H1 (cell line): ENCODE measurements around the gene EFCAB6. TPM values are rescaled to one million over a fixed set of nuclear protein-coding genes. Genes with fewer than 3 reads are reported as not detected.
A peak's percentile ranks its signal among the peaks of the same experiment; 100 is the strongest.

Experiments used
- CTCF ChIA-PET: fragments of 300-600 bp; sonication (Branson Sonifier 250); formaldehyde crosslinking; loops from one replicate; lab custom pipeline; 2021; ENCODE audit not compliant: partially characterized antibody; lab: Charles Lee
- POLR2A ChIA-PET: fragments of 300-600 bp; sonication (Branson Sonifier 250); formaldehyde crosslinking; loops from one replicate; lab custom pipeline; 2021; ENCODE audit warnings: inconsistent platforms; ENCODE audit not compliant: partially characterized antibody; lab: Charles Lee
- DNase-seq, 2 experiments: peaks; one replicate each; pipeline versions ENCODE4 v3.0.0 to v3.0.0-alpha.2; 2010 to 2022; ENCODE audit warnings: low spot score in 2 of 2, low read depth in 1 of 2, mixed read lengths in 1 of 2
- FAIRE-seq: peaks from 2 replicates; lab custom pipeline; 2011; peaks lifted over from hg19 to GRCh38; lab: Jason Lieb, UNC
- H2AFZ ChIP-seq: 2 replicates; pipeline ENCODE4 v1.8.1; 2012; ENCODE audit warnings: low read length, inconsistent platforms
- H2AK5ac ChIP-seq: 2 replicates; pipeline ENCODE4 v1.6.1; 2013; ENCODE audit warnings: low read depth, low read length
- H2BK120ac ChIP-seq: replicated peaks from 2 replicates; pipeline ENCODE3; 2013; ENCODE audit warnings: low read depth, low read length, inconsistent platforms
- H2BK12ac ChIP-seq: 2 replicates; pipeline ENCODE4 v1.6.1; 2013; ENCODE audit warnings: low read depth, low read length
- H2BK15ac ChIP-seq: 2 replicates; pipeline ENCODE4 v1.6.1; 2013; ENCODE audit warnings: low read length
- H2BK20ac ChIP-seq: 2 replicates; pipeline ENCODE4 v1.6.1; 2013; ENCODE audit warnings: low read length
- H2BK5ac ChIP-seq: 2 replicates; pipeline ENCODE4 v1.6.1; 2013; ENCODE audit warnings: low read depth, low read length
- H3K14ac ChIP-seq: 2 replicates; pipeline ENCODE4 v1.6.1; 2013; ENCODE audit warnings: inconsistent platforms; ENCODE audit not compliant: insufficient read length
- H3K18ac ChIP-seq: 2 replicates; pipeline ENCODE4 v1.6.1; 2013; ENCODE audit warnings: low read length; ENCODE audit errors: extremely low read depth
- H3K23ac ChIP-seq: 2 replicates; pipeline ENCODE4 v1.6.1; 2013; ENCODE audit warnings: inconsistent platforms; ENCODE audit not compliant: insufficient read length
- H3K23me2 ChIP-seq: 2 replicates; pipeline ENCODE4 v1.6.1; 2013; ENCODE audit warnings: low read depth, low read length
- H3K27ac ChIP-seq: 2 replicates; pipeline ENCODE4 v1.6.1; 2011; ENCODE audit warnings: low read depth, low read length, inconsistent platforms
- H3K27me3 ChIP-seq, 4 experiments: replicated peaks in 1 of 4; 1 replicate in 1 of 4; 2 replicates in 3 of 4; pipeline versions ENCODE4 v1.6.1 to v1.8.1; 2011 to 2013; ENCODE audit warnings: low read length in 3 of 4, mild to moderate bottlenecking in 3 of 4, inconsistent platforms in 2 of 4, mixed read lengths in 2 of 4, moderate library complexity in 1 of 4; ENCODE audit not compliant: control insufficient read depth in 3 of 4, insufficient read depth in 3 of 4; ENCODE audit errors: extremely low read depth in 1 of 4
- H3K36me3 ChIP-seq, 4 experiments: 2 replicates each; pipeline versions ENCODE4 v1.6.1 to v1.8.1; 2011 to 2013; ENCODE audit warnings: mild to moderate bottlenecking in 4 of 4, low read length in 3 of 4, moderate library complexity in 2 of 4, control low read depth in 1 of 4, inconsistent platforms in 1 of 4; ENCODE audit not compliant: insufficient read depth in 4 of 4, control insufficient read depth in 2 of 4
- H3K4ac ChIP-seq: replicated peaks from 2 replicates; pipeline ENCODE3; 2013; ENCODE audit warnings: low read length, low read depth, mixed read lengths, inconsistent platforms; ENCODE audit not compliant: insufficient read length
- H3K4me1 ChIP-seq, 4 experiments: replicated peaks in 1 of 4; 1 replicate in 1 of 4; 2 replicates in 3 of 4; pipeline versions ENCODE4 v1.6.1 to v1.8.1; 2011 to 2013; ENCODE audit warnings: low read length in 3 of 4, inconsistent platforms in 2 of 4, mixed read lengths in 1 of 4; ENCODE audit not compliant: insufficient read depth in 4 of 4, control insufficient read depth in 3 of 4
- H3K4me2 ChIP-seq, 2 experiments: 2 replicates each; pipeline versions ENCODE4 v1.6.1 to v1.8.1; 2011 to 2013; ENCODE audit warnings: low read depth in 2 of 2, low read length in 2 of 2, control low read depth in 1 of 2, inconsistent platforms in 1 of 2, mild to moderate bottlenecking in 1 of 2; ENCODE audit not compliant: insufficient read depth in 1 of 2
- H3K4me3 ChIP-seq, 4 experiments: fragments of 200-600, 300-600 bp in 1 of 4; sonication (generic), shearing (Covaris generic), sonication (Bioruptor Twin) in 1 of 4; 2 replicates each; pipeline versions ENCODE4 v1.5.1 to v1.8.1; 2011 to 2016; ENCODE audit warnings: low read length in 4 of 4, low read depth in 3 of 4, control low read depth in 2 of 4, inconsistent platforms in 2 of 4, mild to moderate bottlenecking in 2 of 4, mixed read lengths in 1 of 4, moderate library complexity in 1 of 4; ENCODE audit not compliant: insufficient read depth in 2 of 4; ENCODE audit errors: extremely low read depth in 1 of 4
- H3K56ac ChIP-seq: replicated peaks from 2 replicates; pipeline ENCODE3; 2013; ENCODE audit warnings: low read depth, mild to moderate bottlenecking, mixed read lengths, low read length, inconsistent platforms; ENCODE audit not compliant: insufficient read length
- H3K79me1 ChIP-seq: 2 replicates; pipeline ENCODE4 v1.6.1; 2013; ENCODE audit warnings: low read depth, low read length, control low read depth
- H3K79me2 ChIP-seq, 2 experiments: 2 replicates each; pipeline versions ENCODE4 v1.6.1 to v1.8.1; 2012 to 2013; ENCODE audit warnings: low read length in 2 of 2, mild to moderate bottlenecking in 2 of 2, inconsistent platforms in 1 of 2; ENCODE audit not compliant: insufficient read depth in 2 of 2, control insufficient read depth in 1 of 2
- H3K9ac ChIP-seq, 4 experiments: replicated peaks in 1 of 4; 1 replicate in 1 of 4; 2 replicates in 3 of 4; pipeline versions ENCODE4 v1.6.1 to v1.8.1; 2011 to 2013; ENCODE audit warnings: low read depth in 3 of 4, low read length in 3 of 4, control low read depth in 2 of 4, mild to moderate bottlenecking in 2 of 4, moderate library complexity in 2 of 4, inconsistent platforms in 1 of 4; ENCODE audit errors: extremely low read depth in 1 of 4
- H3K9me3 ChIP-seq, 2 experiments: 2 replicates each; pipeline versions ENCODE4 v1.6.1 to v1.8.1; 2012 to 2013; ENCODE audit warnings: mild to moderate bottlenecking in 2 of 2, moderate library complexity in 2 of 2, control low read depth in 1 of 2, inconsistent platforms in 1 of 2, low read depth in 1 of 2, low read length in 1 of 2, mixed read lengths in 1 of 2; ENCODE audit not compliant: insufficient read depth in 2 of 2
- H4K20me1 ChIP-seq, 2 experiments: replicated peaks in 1 of 2; 2 replicates each; pipeline versions ENCODE3 to v1.8.1; 2011 to 2013; ENCODE audit warnings: inconsistent platforms in 2 of 2, low read length in 2 of 2, mild to moderate bottlenecking in 1 of 2; ENCODE audit not compliant: insufficient read depth in 2 of 2, control insufficient read depth in 1 of 2
- H4K5ac ChIP-seq: 2 replicates; pipeline ENCODE4 v1.6.1; 2013; ENCODE audit warnings: low read length, low read depth, mixed read lengths, inconsistent platforms; ENCODE audit not compliant: insufficient read length
- H4K8ac ChIP-seq: 2 replicates; pipeline ENCODE4 v1.8.0; 2013; ENCODE audit warnings: mild to moderate bottlenecking, moderate library complexity, low read length, inconsistent platforms; ENCODE audit not compliant: insufficient read depth; ENCODE audit errors: extremely low read depth
- H4K91ac ChIP-seq: replicated peaks from 2 replicates; pipeline ENCODE3; 2013; ENCODE audit warnings: low read length, mixed read lengths, inconsistent platforms; ENCODE audit not compliant: insufficient read length
- BACH1 ChIP-seq: IDR thresholded peaks from 2 replicates; pipeline ENCODE4 v1.6.1; 2012; ENCODE audit warnings: low read length, improper control_type of control experiment
- CBX5 ChIP-seq: fragments of 300-800, 300-1000 bp; sonication (generic); IDR thresholded peaks from 2 replicates; pipeline ENCODE4 v1.7.1; 2016; ENCODE audit warnings: antibody characterized with exemption, low read length, low read depth
- CEBPB ChIP-seq: IDR thresholded peaks from 2 replicates; pipeline ENCODE4 v1.6.1; 2012; ENCODE audit warnings: low read depth, low read length
- CTCF ChIP-seq, 3 experiments: IDR thresholded peaks; 1 replicate in 2 of 3; 2 replicates in 1 of 3; pipeline versions ENCODE4 v1.5.1 to v1.6.1; 2011; ENCODE audit warnings: low read length in 3 of 3, mild to moderate bottlenecking in 3 of 3, inconsistent platforms in 2 of 3, low read depth in 1 of 3, moderate library complexity in 1 of 3; ENCODE audit not compliant: insufficient read depth in 1 of 3; ENCODE audit errors: control extremely low read depth in 1 of 3
- GABPA ChIP-seq: IDR thresholded peaks from 2 replicates; pipeline ENCODE4 v1.6.1; 2011; ENCODE audit warnings: mild to moderate bottlenecking, low read length, moderate library complexity, borderline replicate concordance; ENCODE audit not compliant: insufficient read depth
- GTF2F1 ChIP-seq: IDR thresholded peaks from 2 replicates; pipeline ENCODE4 v1.6.1; 2012; ENCODE audit warnings: low read depth, low read length, improper control_type of control experiment, borderline replicate concordance
- KDM4A ChIP-seq: IDR thresholded peaks from one replicate; pipeline ENCODE4 v1.7.1; 2012; ENCODE audit warnings: low read depth, mild to moderate bottlenecking, moderate library complexity, low read length, inconsistent platforms; ENCODE audit not compliant: severe bottlenecking
- POU5F1 ChIP-seq: IDR thresholded peaks from 2 replicates; pipeline ENCODE4 v1.6.1; 2011; ENCODE audit warnings: low read depth, mild to moderate bottlenecking, low read length, moderate library complexity
- RAD21 ChIP-seq, 2 experiments: IDR thresholded peaks in 1 of 2; conservative IDR thresholded peaks in 1 of 2; 2 replicates each; pipeline ENCODE4 v1.6.1; 2011; ENCODE audit warnings: low read depth in 2 of 2, low read length in 2 of 2, improper control_type of control experiment in 1 of 2, inconsistent platforms in 1 of 2, mild to moderate bottlenecking in 1 of 2, moderate library complexity in 1 of 2
- RNF2 ChIP-seq: fragments of 200-900, 300-1000 bp; sonication (generic); IDR thresholded peaks from 2 replicates; pipeline ENCODE4 v1.7.1; 2016; ENCODE audit warnings: borderline replicate concordance, low read depth, mild to moderate bottlenecking, antibody characterized with exemption, low read length; ENCODE audit not compliant: poor library complexity, severe bottlenecking; ENCODE audit errors: missing control alignments
- TAF7 ChIP-seq: optimal IDR thresholded peaks from 2 replicates; pipeline ENCODE3; 2011; ENCODE audit warnings: low read depth, mild to moderate bottlenecking, inconsistent platforms, low read length, moderate library complexity, borderline replicate concordance
- WGBS, 2 experiments: shearing (Covaris generic) in 1 of 2; methylation state at CpG; one replicate each; pipeline versions ENCODE4 v1.1.6 to v1.1.7; 2013 to 2015; ENCODE audit warnings: low lambda C conversion rate in 2 of 2, mixed read lengths in 2 of 2, inconsistent platforms in 1 of 2, low coverage in 1 of 2, missing lambda C conversion rate in 1 of 2; ENCODE audit not compliant: insufficient replicate concordance in 2 of 2, insufficient coverage in 1 of 2, insufficient read length in 1 of 2; ENCODE audit errors: extremely low coverage in 1 of 2, missing lambda C conversion rate in 1 of 2; 5-methylcytosine and 5-hydroxymethylcytosine counted together
- polyA plus RNA-seq, 7 experiments: library from polyadenylated mRNA; depleted of rRNA in 3 of 7; stranded (reverse) in 5 of 7; unstranded in 2 of 7; fragments of >200 nt in 5 of 7; fragments of 200-250 nt in 2 of 7; gene quantifications; 1 replicate in 5 of 7; 2 replicates in 1 of 7; 4 replicates in 1 of 7; pipeline versions ENCODE4 v1.2.1 to v1.2.3, GENCODE V29; 2011 to 2013; ENCODE audit warnings: missing spikeins in 2 of 7, mixed read lengths in 2 of 7
- total RNA-seq: library from RNA; stranded (reverse); fragmentation: NEBNext Ultra II Directional; extraction: Animal tissue kit (Norgen Biotek cat#: 25700); gene quantifications from 2 replicates; pipeline ENCODE4 v1.2.1, GENCODE V29; 2021

Gene EFCAB6
- total and polyA plus RNA-seq, 2 of the 8 experiments (the other 6 are each of a cell fraction or from before 2014, with no cell fraction given), result 0.32 to 1.7 TPM

- Histone ChIP-seq H2AK5ac (no peak overlapping the region), H3K79me1 (no peaks in the 10 kb centered on the region), H2BK15ac (no peak overlapping the region), H3K56ac (no peak overlapping the region), H3K27me3 (no peaks in the 10 kb centered on the region; a peak in 1 of 7 replicates), H3K27ac (no peak overlapping the region), H3K18ac (no peak overlapping the region), H3K23me2 (no peaks in the 10 kb centered on the region), H3K4ac (no peak overlapping the region), H4K8ac (no peak overlapping the region), H3K4me3 (no peak overlapping the region), H3K23ac (no peak overlapping the region), H3K4me1 (no peaks in the 10 kb centered on the region), H4K20me1 (no peaks in the 10 kb centered on the region), H3K9me3 (no peaks in the 10 kb centered on the region), H2BK20ac (no peak overlapping the region), H2BK120ac (no peak overlapping the region), H4K91ac (no peak overlapping the region), H2BK5ac (no peak overlapping the region), H3K14ac (no peak overlapping the region), H2AFZ (no peak overlapping the region), H2BK12ac (no peak overlapping the region), H3K4me2 (no peak overlapping the region), H3K36me3 (no peaks in the 10 kb centered on the region), H3K79me2 (no peaks in the 10 kb centered on the region), H4K5ac (no peak overlapping the region), H3K9ac (no peak overlapping the region)
- ChIA-PET CTCF (interaction anchor here (0.7 to 3.7 kb wide), 6 partner anchors 12 to 396 kb away, joined by 3 to 23 read pairs (median 4); no protein-coding TSS in a partner anchor), POLR2A (no interaction called here)
- FAIRE-seq (no peak), DNase-seq (no peak)
- 87% methylated on average over 2 of the region's 2 CpGs; no CpG with 5 or more reads in 1 of the 2 experiments for WGBS, 2 experiments
- TF ChIP-seq RNF2, result no peak
- no peak for TF ChIP-seq GTF2F1
- no peak for TF ChIP-seq TAF7
- TF ChIP-seq GABPA, result no peak
- no peak for TF ChIP-seq POU5F1
- TF ChIP-seq BACH1, result no peak
- peak; percentile 37 to 52; a peak in 3 of 4 replicates for TF ChIP-seq RAD21 (IDR thresholded peaks at IDR 0.05 in 1 of 2, conservative IDR thresholded peaks at IDR 0.05 in 1 of 2; ENCODE audit: low read depth in 2 of 2, low read length in 2 of 2)
- peak; percentile 58; the same call in 1 of the 2 replicates for TF ChIP-seq CEBPB
- no peak for TF ChIP-seq KDM4A
- peak; percentile 50 to 63 (median 51) for TF ChIP-seq CTCF (IDR thresholded peaks at IDR 0.05; ENCODE audit: control extremely low read depth in 1 of 3, insufficient read depth in 1 of 3, low read depth in 1 of 3, low read length in 3 of 3)
- TF ChIP-seq CBX5, result no peak
These were observed 28.3 kb downstream of the EFCAB6 start for GRCh38 chr22:43783777-43784176.
